Large intestine (tissue), 3 donors: ENCODE measurements around the gene OST4. TPM values are rescaled to one million over a fixed set of nuclear protein-coding genes. Genes with fewer than 3 reads are reported as not detected.

Experiments
- DNase-seq, 2 donors: peaks; one replicate each; pipeline versions ENCODE4 v3.0.0 to v3.0.0-alpha.2; 2013
- H3K27ac ChIP-seq: one replicate; pipeline ENCODE4 v1.5.1; 2013; ENCODE audit warnings: low read length
- H3K27me3 ChIP-seq: 2 replicates; pipeline ENCODE4 v1.6.1; 2013; ENCODE audit warnings: low read length; ENCODE audit not compliant: control insufficient read depth, insufficient read depth
- H3K36me3 ChIP-seq: 2 replicates; pipeline ENCODE4 v1.6.1; 2013; ENCODE audit warnings: low read length; ENCODE audit not compliant: control insufficient read depth, insufficient read depth
- H3K4me1 ChIP-seq: one replicate; pipeline ENCODE4 v1.6.1; 2013; ENCODE audit warnings: low read length; ENCODE audit not compliant: control insufficient read depth, insufficient read depth
- H3K4me3 ChIP-seq: one replicate; pipeline ENCODE4 v1.5.1; 2013; ENCODE audit warnings: low read length
- H3K9me3 ChIP-seq: one replicate; pipeline ENCODE4 v1.6.1; 2013; ENCODE audit warnings: mild to moderate bottlenecking, low read depth, low read length, moderate library complexity; ENCODE audit not compliant: control insufficient read depth
- WGBS: methylation state at CpG from one replicate; pipeline ENCODE4 v1.1.5; 2013; ENCODE audit warnings: low lambda C conversion rate; ENCODE audit not compliant: insufficient coverage; 5-methylcytosine and 5-hydroxymethylcytosine counted together
- polyA plus RNA-seq: library from polyadenylated mRNA; unstranded; fragments of 120-200 nt; gene quantifications from one replicate; pipeline ENCODE4 v1.2.1, GENCODE V29; 2013

OST4 gene
- polyA plus RNA-seq, 1 donor, result 313 TPM

GRCh38 chr2:27053776-27054175 lies 17.7 kb downstream of the OST4 start:
- no peaks in the 10 kb centered on the region for H3K9me3 ChIP-seq
- H3K27me3 ChIP-seq, result no peaks in the 10 kb centered on the region
- DNase-seq, result no peak
- WGBS, result 80% methylated on average over 1 of the region's 8 CpGs
- no peak overlapping the region for H3K4me3 ChIP-seq
- peaks cover 45% of the 10 kb centered on the region for H3K36me3 ChIP-seq
- no peak overlapping the region for H3K27ac ChIP-seq
- peaks cover 11% of the 10 kb centered on the region for H3K4me1 ChIP-seq

DNA sequence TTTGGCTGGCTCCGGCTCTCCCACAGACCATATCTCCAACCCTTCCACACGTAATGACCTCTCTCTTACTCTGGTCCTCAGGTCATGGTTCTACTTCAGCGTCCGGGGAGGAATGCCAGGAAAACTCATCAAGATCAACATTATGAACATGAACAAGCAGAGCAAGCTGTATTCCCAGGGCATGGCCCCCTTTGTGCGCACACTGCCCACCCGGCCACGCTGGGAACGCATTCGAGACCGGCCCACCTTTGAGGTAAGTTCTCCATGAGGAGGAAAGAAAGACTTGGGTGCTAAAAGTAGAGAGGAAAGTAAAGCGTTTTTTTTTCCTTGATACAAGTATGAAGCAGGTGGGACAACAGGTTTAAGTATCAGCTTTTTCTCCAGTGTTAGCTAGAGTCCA lies 18.1 kb downstream of the OST4 start:
- Histone ChIP-seq H3K9me3 (no peaks in the 10 kb centered on the region), H3K4me3 (no peak overlapping the region), H3K36me3 (peaks cover 42% of the 10 kb centered on the region), H3K4me1 (peaks cover 11% of the 10 kb centered on the region), H3K27me3 (no peaks in the 10 kb centered on the region), H3K27ac (no peak overlapping the region)
- no peak for DNase-seq
- WGBS, result 100% methylated on average over 1 of the region's 11 CpGs

GRCh38 chr2:27051902-27052645 lies 19.4 kb downstream of the OST4 start:
- H3K4me3 ChIP-seq, result peak overlapping the region; percentile 74
- peaks cover 33% of the 10 kb centered on the region for H3K36me3 ChIP-seq
- no peaks in the 10 kb centered on the region for H3K27me3 ChIP-seq
- no peak overlapping the region for H3K27ac ChIP-seq
- WGBS, result no CpG with 5 or more reads among the region's 24 CpGs
- no peaks in the 10 kb centered on the region for H3K9me3 ChIP-seq
- peaks cover 11% of the 10 kb centered on the region for H3K4me1 ChIP-seq
- DNase-seq, result no peak

DNA sequence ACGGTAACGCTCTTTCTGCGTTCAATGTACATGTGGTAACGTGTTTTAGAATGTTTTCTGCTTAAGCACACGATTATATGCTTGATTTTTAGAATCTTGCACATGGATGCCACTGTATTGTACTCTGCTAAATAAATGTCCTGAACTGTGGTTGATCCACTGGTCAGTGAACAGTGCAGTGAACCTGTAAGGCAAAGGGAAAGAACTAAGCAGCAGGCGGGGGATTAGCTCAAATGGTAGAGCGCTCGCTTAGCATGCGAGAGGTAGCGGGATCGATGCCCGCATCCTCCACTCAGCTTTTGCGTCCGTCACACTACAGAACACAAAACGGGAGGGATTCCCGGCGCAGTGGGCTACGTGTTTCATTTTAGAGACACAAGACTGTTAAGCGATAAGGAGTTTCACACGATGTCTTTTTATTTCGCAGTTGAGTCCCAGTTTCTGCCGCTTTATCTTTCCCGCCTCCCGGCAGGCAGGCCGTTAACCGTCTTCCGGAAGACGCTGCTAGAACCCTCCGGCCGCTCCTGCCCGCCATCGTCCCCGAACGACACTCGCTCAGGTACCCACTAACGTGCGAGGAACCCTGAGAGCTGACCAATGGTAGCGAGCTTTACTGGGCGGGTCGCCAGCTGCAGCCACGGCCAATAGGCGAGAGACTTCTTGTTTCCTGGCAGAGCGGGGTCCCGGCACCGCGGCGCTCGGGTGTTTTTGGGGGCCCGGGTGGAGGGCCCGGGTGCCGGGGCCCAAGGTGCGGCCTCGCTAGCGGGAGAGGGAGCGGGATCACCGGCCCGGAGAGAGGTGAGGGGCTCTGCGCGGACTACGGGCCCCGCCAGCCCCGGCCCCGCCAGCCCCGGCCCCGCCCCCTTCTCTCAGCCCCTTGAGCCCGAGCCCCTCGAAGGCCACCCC lies 20.2 kb downstream of the OST4 start, which contains the start of gene AGBL5:
Gene AGBL5 (plus strand): TSS at position 673 of the 906 bp plus-strand sequence. CDS start 1,291 bp downstream, outside the sequence.
- Histone ChIP-seq H3K36me3 (peaks cover 29% of the 10 kb centered on the region), H3K4me1 (peaks cover 11% of the 10 kb centered on the region), H3K27me3 (no peaks in the 10 kb centered on the region), H3K27ac (peak within 1 kb of the TSS; percentile 91), H3K4me3 (peak within 1 kb of the TSS; percentile 74), H3K9me3 (no peaks in the 10 kb centered on the region)
- no CpG with 5 or more reads among the region's 67 CpGs for WGBS
- peak; percentile 93 for DNase-seq

DNA sequence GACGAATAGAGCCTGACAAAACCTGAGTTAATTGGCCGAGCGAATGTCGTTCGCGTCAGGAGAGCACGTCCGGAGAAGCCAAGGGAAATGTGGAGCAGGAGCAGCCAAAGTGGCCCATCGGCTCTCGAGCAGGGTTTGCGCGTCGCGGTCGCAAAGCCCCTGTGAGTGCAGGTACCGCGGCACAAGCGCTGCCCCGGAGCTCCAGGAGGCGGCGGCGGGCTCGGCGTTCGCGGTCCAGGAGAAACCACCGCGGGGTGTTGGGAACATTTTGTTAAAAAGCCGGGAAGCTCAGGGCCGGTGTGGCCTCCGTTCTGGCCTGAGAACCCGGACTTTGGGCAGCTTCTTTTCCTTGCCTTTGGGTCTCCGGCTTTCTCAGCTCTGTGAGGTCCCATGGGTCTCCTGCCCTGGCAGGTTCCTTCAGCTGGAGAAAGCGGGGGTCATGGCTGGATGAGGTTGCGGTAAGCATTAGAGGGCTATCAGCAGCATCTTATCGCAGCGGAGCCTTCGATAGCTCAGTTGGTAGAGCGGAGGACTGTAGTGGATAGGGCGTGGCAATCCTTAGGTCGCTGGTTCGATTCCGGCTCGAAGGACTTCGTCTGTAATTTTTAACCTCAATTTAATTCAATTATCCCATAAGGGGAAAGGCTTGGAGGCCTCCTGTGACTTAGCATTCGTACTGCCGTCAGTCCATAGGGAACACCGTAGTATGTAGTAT lies 21.0 kb downstream of the OST4 start:
- WGBS, result 0% methylated on average over 1 of the region's 48 CpGs
- peaks cover 23% of the 10 kb centered on the region for H3K36me3 ChIP-seq
- H3K4me1 ChIP-seq, result peaks cover 11% of the 10 kb centered on the region
- H3K27ac ChIP-seq, result peak overlapping the region; percentile 91
- peak overlapping the region; percentile 74 for H3K4me3 ChIP-seq
- H3K27me3 ChIP-seq, result no peaks in the 10 kb centered on the region
- no peaks in the 10 kb centered on the region for H3K9me3 ChIP-seq
- DNase-seq, result peak; percentile 93 to 94

- Histone ChIP-seq H3K27ac (peak overlapping the region; percentile 91), H3K4me3 (peak overlapping the region; percentile 74), H3K9me3 (no peaks in the 10 kb centered on the region), H3K36me3 (peaks cover 15% of the 10 kb centered on the region), H3K27me3 (no peaks in the 10 kb centered on the region), H3K4me1 (peaks cover 11% of the 10 kb centered on the region)
- WGBS, result no CpG with 5 or more reads among the region's 52 CpGs
- no peak for DNase-seq
Measured at GRCh38 chr2:27049422-27050280, 21.8 kb downstream of the OST4 start.

DNA sequence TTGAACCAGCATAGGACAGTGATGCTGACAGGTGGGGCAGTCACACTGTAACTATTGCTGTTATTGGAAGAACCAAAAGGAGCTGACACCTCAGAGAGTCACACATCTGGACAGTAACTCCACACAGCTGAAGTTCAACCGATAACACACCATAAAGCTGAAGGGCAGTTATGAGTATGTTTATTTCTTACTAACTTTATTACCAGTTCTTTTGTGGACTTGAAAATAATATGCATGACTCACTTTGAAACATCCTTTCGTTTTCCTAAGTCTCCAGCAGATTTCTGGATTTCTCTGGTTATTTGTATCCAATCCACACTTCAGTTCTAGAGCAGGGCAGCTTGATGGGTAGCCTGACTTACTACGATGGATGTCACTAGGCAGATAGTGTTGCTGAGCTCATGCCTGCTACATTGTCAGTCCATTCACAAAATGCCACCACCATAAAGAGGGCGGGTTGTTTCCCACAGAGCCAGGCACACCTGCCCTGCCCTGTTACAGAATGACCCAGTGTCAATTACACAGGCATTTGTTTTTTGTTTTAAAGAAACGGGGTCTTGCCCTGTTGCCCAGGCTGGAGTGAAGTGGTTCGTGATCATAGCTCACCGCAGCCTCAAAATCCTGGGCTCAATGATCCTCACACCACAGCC lies 28.3 kb downstream of the OST4 start:
- DNase-seq, result peak; percentile 44 to 70
- Histone ChIP-seq H3K36me3 (peaks cover 38% of the 10 kb centered on the region), H3K9me3 (no peaks in the 10 kb centered on the region), H3K4me1 (peaks cover 18% of the 10 kb centered on the region), H3K27ac (peak overlapping the region; percentile 41), H3K27me3 (no peaks in the 10 kb centered on the region), H3K4me3 (no peak overlapping the region)
- WGBS, result no CpG with 5 or more reads among the region's 7 CpGs

GRCh38 chr2:27042159-27042661 lies 29.2 kb downstream of the OST4 start:
- Histone ChIP-seq H3K9me3 (no peaks in the 10 kb centered on the region), H3K4me1 (peaks cover 18% of the 10 kb centered on the region), H3K27ac (no peak overlapping the region), H3K36me3 (peaks cover 47% of the 10 kb centered on the region), H3K27me3 (no peaks in the 10 kb centered on the region), H3K4me3 (no peak overlapping the region)
- no peak for DNase-seq
- no CpG with 5 or more reads among the region's 10 CpGs for WGBS

DNA sequence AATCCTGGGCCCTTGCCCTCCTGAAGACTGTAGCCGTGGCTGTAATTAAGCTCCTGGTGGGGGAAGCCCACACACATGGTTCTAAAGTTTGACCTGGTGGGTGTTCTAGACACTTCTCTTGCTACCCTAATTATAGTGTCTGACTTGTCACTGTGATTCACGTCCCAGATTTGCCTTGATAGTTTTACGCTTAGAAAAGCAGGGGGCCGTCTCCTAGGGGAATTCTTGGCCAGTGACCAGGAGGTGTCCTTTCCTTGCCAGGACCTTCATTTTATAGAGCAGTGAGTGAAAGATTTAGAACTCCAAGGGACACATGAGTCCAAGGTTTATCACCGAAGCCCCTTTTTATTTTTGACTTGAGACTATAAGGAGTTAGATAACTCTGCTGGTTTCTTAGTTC lies 29.7 kb downstream of the OST4 start:
- H3K9me3 ChIP-seq, result no peaks in the 10 kb centered on the region
- WGBS, result 57% methylated on average over 1 of the region's 5 CpGs
- peaks cover 18% of the 10 kb centered on the region for H3K4me1 ChIP-seq
- no peak for DNase-seq
- H3K36me3 ChIP-seq, result peaks cover 52% of the 10 kb centered on the region
- no peaks in the 10 kb centered on the region for H3K27me3 ChIP-seq
- H3K27ac ChIP-seq, result no peak overlapping the region
- H3K4me3 ChIP-seq, result no peak overlapping the region
